RWPE1 (cell line): ENCODE results near the gene PI4KA.

ENCODE experiments used
- CTCF ChIA-PET: fragments of 350-600 bp; sonication (Branson Sonifier 250); formaldehyde crosslinking; extraction: SDS; loops from one replicate; lab custom pipeline; 2021; lab: Yijun Ruan, JAX
- POLR2A ChIA-PET: fragments of 400-600 bp; formaldehyde crosslinking; extraction: SDS; loops from one replicate; lab custom pipeline; 2020; ENCODE audit warnings: antibody characterized with exemption; ENCODE audit not compliant: low non-redundant PET; lab: Yijun Ruan, JAX
- DNase-seq: peaks from one replicate; pipeline ENCODE4 v3.0.0; 2012; ENCODE audit warnings: low spot score
- H3K27ac ChIP-seq: fragments of 450-650 bp; 2 replicates; pipeline ENCODE4 v1.5.1; 2017
- CTCF ChIP-seq: fragments of 450-650 bp; conservative IDR thresholded peaks from 2 replicates; pipeline ENCODE4 v1.5.1; 2017; ENCODE audit warnings: low read depth, mild to moderate bottlenecking

Gene PI4KA

GRCh38 chr22:20798218-20798617, 60.4 kb downstream of the PI4KA start:
- TF ChIP-seq CTCF = no peak
- POLR2A ChIA-PET = no interaction called here
- no peak overlapping the region for H3K27ac ChIP-seq
- CTCF ChIA-PET = no interaction called here
- no peak for DNase-seq

- CTCF ChIA-PET = no interaction called here
- no peak for DNase-seq
- POLR2A ChIA-PET = no interaction called here
- H3K27ac ChIP-seq = no peak overlapping the region
- no peak for TF ChIP-seq CTCF
Observed at GRCh38 chr22:20796731-20797130, 61.9 kb downstream of the PI4KA start.

GRCh38 chr22:20794650-20795413, 63.8 kb downstream of the PI4KA start:
- POLR2A ChIA-PET = interaction anchor here (0.5 kb wide), 1 partner anchor 50 kb away, joined by 3 read pairs; no protein-coding TSS in a partner anchor
- H3K27ac ChIP-seq = no peak overlapping the region
- no peak for TF ChIP-seq CTCF
- DNase-seq = no peak
- CTCF ChIA-PET = interaction anchor here (0.8 kb wide), 1 partner anchor 10 kb away, joined by 3 read pairs; no protein-coding TSS in a partner anchor

- TF ChIP-seq CTCF = no peak
- no peak overlapping the region for H3K27ac ChIP-seq
- CTCF ChIA-PET = interaction anchor here (0.6 to 0.8 kb wide), 2 partner anchors 9 to 10 kb away, joined by 3 read pairs; no protein-coding TSS in a partner anchor
- POLR2A ChIA-PET = no interaction called here
- DNase-seq = no peak
Observed at GRCh38 chr22:20793748-20794649, 64.6 kb downstream of the PI4KA start.

- ChIA-PET POLR2A (no interaction called here), CTCF (interaction anchor here (0.6 to 0.9 kb wide), 3 partner anchors 9 to 125 kb away, joined by 3 to 5 read pairs (median 3); no protein-coding TSS in a partner anchor)
- TF ChIP-seq CTCF = no peak
- no peak for DNase-seq
- no peak overlapping the region for H3K27ac ChIP-seq
Observed at GRCh38 chr22:20792966-20793728, 65.5 kb downstream of the PI4KA start.
